Heart left ventricle (tissue), 16 donors: ENCODE data around the gene CKS1B. TPM values are rescaled to one million over a fixed set of nuclear protein-coding genes. Genes with fewer than 3 reads are reported as not detected.

Experiments
- ATAC-seq, 4 donors: fragments of 200-7000 bp; cut with Tn5 transposase; one replicate each; pipeline ENCODE4 v1.9.1; 2020 to 2022; ENCODE audit warnings: moderate library complexity in 4 of 4, mild to moderate bottlenecking in 3 of 4, moderate number of reproducible peaks in 1 of 4
- DNase-seq, 5 donors: peaks; one replicate each; pipeline ENCODE4 v3.0.0-alpha.2; 2020
- H3K27ac ChIP-seq, 12 donors: fragments of 200-600 bp; sonication (generic) in 4 of 12; one replicate each; pipeline versions ENCODE4 v1.5.0 to v1.8.0; 2016 to 2022; ENCODE audit warnings: mild to moderate bottlenecking in 2 of 12
- H3K27me3 ChIP-seq, 9 donors: fragments of 200-600 bp; sonication (generic) in 2 of 9; one replicate each; pipeline versions ENCODE4 v1.5.1 to v1.8.0; 2016 to 2022; ENCODE audit warnings: mild to moderate bottlenecking in 3 of 9
- H3K36me3 ChIP-seq, 9 donors: fragments of 200-600 bp; sonication (generic) in 2 of 9; one replicate each; pipeline versions ENCODE4 v1.5.0 to v1.8.0; 2018 to 2022; ENCODE audit warnings: mild to moderate bottlenecking in 2 of 9
- H3K4me1 ChIP-seq, 12 donors: fragments of 200-600 bp; sonication (generic) in 4 of 12; one replicate each; pipeline versions ENCODE4 v1.5.0 to v1.8.0; 2016 to 2022; ENCODE audit warnings: mild to moderate bottlenecking in 3 of 12
- H3K4me3 ChIP-seq, 12 donors: fragments of 200-600 bp; sonication (generic) in 4 of 12; one replicate each; pipeline versions ENCODE4 v1.5.0 to v1.8.0; 2017 to 2022; ENCODE audit warnings: mild to moderate bottlenecking in 9 of 12, moderate library complexity in 4 of 12
- H3K9me3 ChIP-seq, 12 donors: fragments of 200-600 bp; sonication (generic) in 4 of 12; one replicate each; pipeline versions ENCODE4 v1.5.0 to v1.8.0; 2016 to 2022; ENCODE audit warnings: mild to moderate bottlenecking in 1 of 12
- CTCF ChIP-seq, 12 donors: fragments of 200-600 bp; sonication (generic) in 4 of 12; IDR thresholded peaks; one replicate each; pipeline versions ENCODE4 v1.5.0 to v1.8.0; 2018 to 2022; ENCODE audit warnings: antibody characterized with exemption in 12 of 12, mild to moderate bottlenecking in 5 of 12
- POLR2A ChIP-seq, 2 donors: fragments of 450-650 bp; IDR thresholded peaks; one replicate each; pipeline ENCODE4 v1.6.1; 2017; ENCODE audit warnings: antibody characterized with exemption in 2 of 2, mild to moderate bottlenecking in 2 of 2, moderate library complexity in 2 of 2
- WGBS, 4 donors: extraction: QIAGEN DNeasy Blood & Tissue Kit in 2 of 4; methylation state at CpG; one replicate each; pipeline versions ENCODE4 v1.1.5 to v1.1.7; 2013 to 2018; 5-methylcytosine and 5-hydroxymethylcytosine counted together
- intact Hi-C, 10 donors: fragments of 100-400 bp; cut with DNase I; formaldehyde crosslinking; loops; one replicate each; pipeline versions ENCODE4 v1.11.1 to v1.14.2; 2022
- polyA plus RNA-seq, 2 donors: library from polyadenylated mRNA; stranded (reverse); fragments of 200-250 nt; gene quantifications; one replicate each; pipeline ENCODE4 v1.2.3, GENCODE V29; 2013
- total RNA-seq, 9 donors: library from RNA; depleted of rRNA in 2 of 9; stranded (reverse); fragments of >200 nt in 2 of 9; fragmentation: NEBNext Ultra II Directional in 3 of 9; extraction: Animal tissue kit (Norgen Biotek cat#: 25700) in 3 of 9; gene quantifications; one replicate each; pipeline versions ENCODE4 v1.1.0 to v1.2.4, GENCODE V29; 2016 to 2023
- donor health status: ischemic (EF 13 %, LVEDD 7.1; RV severe dilation, severe dysfunction).
- donor health status: healthy with polysubstance abuse.
- donor health status: DM: no; HTN: yes; CAD: no.
- donor health status: DM: no; HTN: no; CAD: no.
- donor health status: ischemic (EF 25% LVEDD 6.9; RV normal size, moderate dysfunction).
- donor health status: ischemic (EF 25% LVEDD 5.7; RV mildly dilated, moderate dysfunction).
- donor health status: healthy.
- donor health status: DM: yes; HTN: yes; CAD: no.
- donor health status: ischemic (EF 35%, LVEDD 5.7; RV mildly dilated, moderate dysfunction).
- donor health status: nonischemic (EF 11% LVEDD 7.7; RV severe dilation, severe dysfunction).
- donor health status: DM: yes; HTN: yes; CAD: no.
- donor health status: PGD.
- donor health status: ischemic (EF 29% LVEDD 5.4; RV normal size, mild dysfunction).
- donor health status: nonischemic (EF 23%, LVEDD 6.1; RV moderate dilation, normal function).

Gene CKS1B
- total and polyA plus RNA-seq, 11 donors = 6.8 to 48.9 (median 16.7) TPM

- DNase-seq (peak in 2 of 5 donors; percentile 19 to 37), ATAC-seq (no peak)
- peaks cover 0 to 45% (median 27%) of the 10 kb centered on the region in 12 donors for H3K4me1 ChIP-seq
- peak overlapping the region in 10 of 12 donors; percentile 80 to 99 (median 89) for H3K4me3 ChIP-seq
- TF ChIP-seq CTCF (IDR thresholded peaks at IDR 0.05) (no peak), POLR2A (IDR thresholded peaks at IDR 0.05) (no peak)
- peak overlapping the region in 11 of 12 donors; percentile 97 to 100 (median 99) for H3K27ac ChIP-seq
- intact Hi-C loops = loop anchor here in 9 of 10 donors (5.0 to 10.0 kb wide), 7 partner anchors 34 to 122 kb away; partner anchors contain the start of genes EFNA4 (in 3 of the 9), ADAM15 (in 1 of the 9) and ZBTB7B (in 1 of the 9)
- 58 to 73% (median 65%) methylated on average over 6 of the region's 6 CpGs for WGBS, 4 donors
- no peaks in the 10 kb centered on the region for H3K27me3 ChIP-seq
- H3K36me3 ChIP-seq = peaks cover 4 to 73% (median 63%) of the 10 kb centered on the region in 9 donors
- H3K9me3 ChIP-seq = no peaks in the 10 kb centered on the region
These were observed 11.6 kb upstream of the CKS1B start for GRCh38 chr1:154962795-154963330.

- Histone ChIP-seq H3K4me3 (no peak overlapping the region), H3K36me3 (peaks cover 3 to 72% (median 67%) of the 10 kb centered on the region in 9 donors), H3K27ac (no peak overlapping the region), H3K9me3 (no peaks in the 10 kb centered on the region), H3K4me1 (peaks cover 0 to 51% (median 29%) of the 10 kb centered on the region in 12 donors), H3K27me3 (no peaks in the 10 kb centered on the region)
- DNase-seq (peak in 1 of 5 donors; percentile 20), ATAC-seq (no peak)
- TF ChIP-seq POLR2A (IDR thresholded peaks at IDR 0.05) (no peak), CTCF (IDR thresholded peaks at IDR 0.05) (no peak)
- intact Hi-C loops = loop anchor here in 9 of 10 donors (5.0 to 10.0 kb wide), 7 partner anchors 34 to 121 kb away; partner anchors contain the start of genes EFNA4 (in 3 of the 9), ADAM15 (in 1 of the 9) and ZBTB7B (in 1 of the 9)
- WGBS, 4 donors = 78 to 84% (median 81%) methylated on average over 8 of the region's 8 CpGs
These were observed 10.8 kb upstream of the CKS1B start for GRCh38 chr1:154963643-154964042.

GRCh38 chr1:154964359-154964758 is 10.1 kb upstream of the CKS1B start:
- H3K9me3 ChIP-seq = no peaks in the 10 kb centered on the region
- H3K27me3 ChIP-seq = no peaks in the 10 kb centered on the region
- TF ChIP-seq POLR2A (IDR thresholded peaks at IDR 0.05) (no peak), CTCF (IDR thresholded peaks at IDR 0.05) (no peak)
- H3K4me3 ChIP-seq = no peak overlapping the region
- peaks cover 0 to 69% (median 60%) of the 10 kb centered on the region in 9 donors for H3K36me3 ChIP-seq
- intact Hi-C loops = loop anchor here in 9 of 10 donors (5.0 to 10.0 kb wide), 7 partner anchors 33 to 120 kb away; partner anchors contain the start of genes EFNA4 (in 3 of the 9), ADAM15 (in 1 of the 9) and ZBTB7B (in 1 of the 9)
- WGBS, 4 donors = 85 to 94% (median 92%) methylated on average over 6 of the region's 6 CpGs
- ATAC-seq = no peak
- H3K4me1 ChIP-seq = peaks cover 0 to 58% (median 32%) of the 10 kb centered on the region in 12 donors
- peak in 1 of 5 donors; percentile 22 for DNase-seq
- no peak overlapping the region for H3K27ac ChIP-seq

GRCh38 chr1:154966111-154966510 is 8.4 kb upstream of the CKS1B start:
- peak in 1 of 5 donors; percentile 33 for DNase-seq
- ATAC-seq = no peak
- 86 to 91% (median 87%) methylated on average over 7 of the region's 7 CpGs for WGBS, 4 donors
- peak overlapping the region in 2 of 12 donors; percentile 58 to 99 for H3K27ac ChIP-seq
- intact Hi-C loops = loop anchor here in 6 of 10 donors (5.0 to 10.0 kb wide), 6 partner anchors 46 to 119 kb away; partner anchors contain the start of gene EFNA4 (in 1 of the 6)
- H3K27me3 ChIP-seq = no peaks in the 10 kb centered on the region
- TF ChIP-seq CTCF (IDR thresholded peaks at IDR 0.05) (no peak), POLR2A (IDR thresholded peaks at IDR 0.05) (no peak)
- no peaks in the 10 kb centered on the region for H3K9me3 ChIP-seq
- peaks cover 0 to 68% (median 56%) of the 10 kb centered on the region in 9 donors for H3K36me3 ChIP-seq
- H3K4me1 ChIP-seq = peaks cover 6 to 63% (median 39%) of the 10 kb centered on the region in 12 donors
- H3K4me3 ChIP-seq = no peak overlapping the region
